Measurements from ENCODE around the gene ITGA7. TPM values are rescaled to one million over a fixed set of nuclear protein-coding genes. Genes with fewer than 3 reads are reported as not detected.

ITGA7 gene
- total RNA-seq, 4 donors from 2014 or later = 117 to 518 (median 175) TPM

GRCh38 chr12:55670276-55670675, 37.4 kb downstream of the ITGA7 start:
- no peak for TF ChIP-seq CTCF (IDR thresholded peaks at IDR 0.05; ENCODE audit: low read depth)

GRCh38 chr12:55666508-55666907, 41.2 kb downstream of the ITGA7 start:
- TF ChIP-seq CTCF (IDR thresholded peaks at IDR 0.05; ENCODE audit: low read depth) = no peak

GRCh38 chr12:55664826-55665225, 42.9 kb downstream of the ITGA7 start:
- TF ChIP-seq CTCF (IDR thresholded peaks at IDR 0.05; ENCODE audit: low read depth) = no peak

- TF ChIP-seq CTCF (IDR thresholded peaks at IDR 0.05; ENCODE audit: low read depth) = no peak
Observed at GRCh38 chr12:55663391-55663790, 44.3 kb downstream of the ITGA7 start.

- TF ChIP-seq CTCF (IDR thresholded peaks at IDR 0.05; ENCODE audit: low read depth) = no peak
Observed at GRCh38 chr12:55659486-55660385, 48.0 kb downstream of the ITGA7 start.

GRCh38 chr12:55658635-55659391, 48.9 kb downstream of the ITGA7 start:
- TF ChIP-seq CTCF (IDR thresholded peaks at IDR 0.05; ENCODE audit: low read depth) = no peak

- TF ChIP-seq CTCF (IDR thresholded peaks at IDR 0.05; ENCODE audit: low read depth) = no peak
Observed at GRCh38 chr12:55658212-55658611, 49.5 kb downstream of the ITGA7 start.

Measured in subcutaneous adipose tissue (tissue), 4 donors.